Stimulated activated CD8-positive, alpha-beta memory T cell treated with anti-CD3 and anti-CD28 coated beads, Interleukin-4, amount 100 ng/mL, for 24 hours (primary cell): Measurements from ENCODE around the gene TNS1.

Experiments
- DNase-seq: peaks from one replicate; pipeline ENCODE4 v3.0.0-alpha.2; 2020; ENCODE audit warnings: low read depth

Gene TNS1

DNA sequence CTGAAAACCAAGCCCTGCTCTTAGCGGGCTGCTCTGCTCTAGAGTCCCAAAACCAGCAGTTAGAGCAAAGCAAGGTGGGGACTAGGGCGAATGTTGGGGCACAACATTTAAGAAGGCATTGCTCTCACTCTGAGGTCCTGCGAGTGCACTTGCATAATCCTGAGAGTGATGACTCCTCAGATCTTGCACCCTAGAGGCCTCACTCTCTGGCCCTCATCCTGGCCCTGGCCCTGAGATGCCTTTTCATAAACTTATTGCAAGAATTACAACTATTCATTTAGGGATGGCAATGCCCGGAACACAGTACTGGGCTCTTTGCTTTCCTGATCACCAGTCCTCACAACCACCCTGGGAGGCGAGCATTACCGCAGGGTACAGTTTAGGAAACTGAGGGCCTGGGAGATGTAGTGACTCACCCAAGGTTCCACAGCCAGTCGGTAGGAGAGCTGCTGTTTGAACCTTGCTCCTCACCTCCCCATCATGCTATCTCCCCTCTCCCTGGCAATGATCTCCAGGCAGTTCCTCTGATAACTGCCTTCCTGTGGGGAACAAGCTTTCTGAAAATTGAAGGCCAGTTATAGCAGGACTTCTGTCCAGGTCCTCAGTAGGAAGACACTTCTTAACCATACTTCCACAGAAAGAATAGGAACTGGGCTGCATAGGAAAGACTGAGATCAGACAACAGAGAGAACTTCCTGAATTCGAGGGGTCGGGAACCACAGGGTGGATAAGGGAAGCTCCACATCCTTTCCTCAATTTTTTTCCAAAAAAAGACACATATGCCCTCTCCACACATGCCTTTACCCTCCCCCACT, 91.3 kb downstream of the TNS1 start:
- no peak for DNase-seq

DNA sequence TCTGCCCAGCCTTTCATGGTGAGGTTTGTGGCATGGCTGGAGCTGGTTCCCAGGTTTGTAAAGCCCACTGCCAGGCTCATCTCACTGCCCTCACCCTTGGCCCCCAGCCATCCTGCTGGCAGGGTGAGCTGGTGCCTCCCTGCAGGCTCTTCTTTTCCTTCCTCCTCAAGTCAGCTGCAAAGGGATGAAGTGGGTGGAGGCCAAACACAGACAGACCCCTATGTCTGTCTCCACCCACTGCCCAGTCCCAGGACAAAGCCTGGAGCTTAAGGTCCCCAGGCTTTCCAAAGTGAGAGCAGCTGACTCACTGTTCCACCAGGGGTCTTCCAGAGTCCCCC, 92.0 kb downstream of the TNS1 start:
- no peak for DNase-seq

GRCh38 chr2:217909156-217909820, 93.5 kb downstream of the TNS1 start:
- no peak for DNase-seq

- no peak for DNase-seq
Measured at GRCh38 chr2:217908544-217908943, 94.3 kb downstream of the TNS1 start.

GRCh38 chr2:217907266-217907665, 95.5 kb downstream of the TNS1 start:
- DNase-seq, result no peak

DNA sequence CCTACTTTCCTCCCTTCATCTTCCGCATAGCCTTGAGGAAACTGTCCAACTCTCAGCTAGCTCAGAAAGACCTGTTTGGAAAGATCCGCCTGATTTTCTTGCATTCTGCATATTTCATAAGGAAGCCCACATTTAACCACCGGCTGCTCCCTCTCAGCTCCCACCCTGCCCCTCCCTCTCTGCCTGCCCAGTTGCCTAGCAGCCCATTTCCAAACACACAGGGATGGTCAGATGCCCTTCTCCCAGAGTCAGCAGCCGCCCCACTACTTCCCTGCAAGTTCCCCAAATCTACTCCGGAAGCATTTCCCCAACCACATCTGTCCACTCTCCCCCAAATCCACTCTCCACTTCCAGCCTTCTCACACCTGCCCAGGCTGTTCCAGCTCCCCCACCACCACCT, 96.0 kb downstream of the TNS1 start:
- DNase-seq, result no peak

- DNase-seq, result no peak
Measured at GRCh38 chr2:217905896-217906295, 96.9 kb downstream of the TNS1 start.

- no peak for DNase-seq
Measured at GRCh38 chr2:217905395-217905794, 97.4 kb downstream of the TNS1 start.

DNA sequence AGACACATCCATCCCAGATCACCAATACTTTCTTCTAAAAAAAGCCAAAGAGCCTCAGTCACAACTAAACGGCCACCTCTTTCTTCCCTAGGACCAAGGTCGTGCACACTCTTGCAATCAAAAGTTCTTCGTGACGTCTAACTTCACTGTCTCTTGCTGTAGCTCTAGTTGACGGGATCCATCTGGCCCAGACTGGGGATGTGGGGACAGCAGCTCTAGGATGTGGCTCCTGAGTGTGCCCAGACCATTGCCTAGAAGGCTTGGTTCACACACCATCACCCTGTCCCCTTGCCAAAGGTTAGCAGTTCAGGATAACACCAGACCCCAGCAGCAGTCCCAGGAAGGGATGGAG, 98.2 kb downstream of the TNS1 start:
- DNase-seq, result no peak

DNA sequence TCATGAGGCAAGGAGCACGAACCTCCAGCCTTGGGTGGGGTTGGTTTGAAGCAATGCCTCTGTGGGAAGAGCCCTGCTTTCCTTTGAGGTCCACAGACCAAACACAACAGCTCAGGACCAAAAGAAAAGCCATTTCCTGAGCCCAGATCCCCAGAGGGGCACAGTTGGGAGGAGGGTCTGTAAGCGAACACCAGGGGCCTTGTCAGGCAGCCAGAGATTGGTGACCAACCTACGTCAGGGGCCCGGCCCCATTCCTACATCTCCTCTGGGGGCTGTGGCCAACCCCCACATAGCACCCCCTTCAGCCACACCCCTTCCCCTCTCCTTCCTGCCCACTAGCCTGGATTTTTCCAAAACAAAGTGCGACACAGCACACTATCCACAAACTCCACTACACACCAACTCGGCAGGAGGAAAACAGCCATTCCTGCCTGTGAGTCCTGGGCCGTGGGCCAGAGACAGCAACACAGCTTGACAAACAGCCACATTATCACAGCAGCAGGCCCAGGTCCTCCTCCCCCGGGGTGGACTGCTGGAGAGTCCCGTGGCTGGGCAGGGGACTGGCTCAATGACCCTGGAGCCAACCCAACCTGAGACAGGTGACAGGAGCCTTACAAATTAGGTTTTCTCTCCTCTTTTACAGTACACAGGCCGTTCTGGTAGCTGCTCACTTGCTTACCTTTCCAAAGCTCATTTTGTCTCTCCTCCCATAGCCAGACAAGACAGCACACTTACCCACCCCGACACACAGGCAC, 98.8 kb downstream of the TNS1 start:
- no peak for DNase-seq

GRCh38 chr2:217903142-217903858, 99.5 kb downstream of the TNS1 start:
- no peak for DNase-seq

- DNase-seq, result no peak
Measured at GRCh38 chr2:217902379-217903141, 100.2 kb downstream of the TNS1 start.

- no peak for DNase-seq
Measured at GRCh38 chr2:217901835-217902378, 100.9 kb downstream of the TNS1 start.

DNA sequence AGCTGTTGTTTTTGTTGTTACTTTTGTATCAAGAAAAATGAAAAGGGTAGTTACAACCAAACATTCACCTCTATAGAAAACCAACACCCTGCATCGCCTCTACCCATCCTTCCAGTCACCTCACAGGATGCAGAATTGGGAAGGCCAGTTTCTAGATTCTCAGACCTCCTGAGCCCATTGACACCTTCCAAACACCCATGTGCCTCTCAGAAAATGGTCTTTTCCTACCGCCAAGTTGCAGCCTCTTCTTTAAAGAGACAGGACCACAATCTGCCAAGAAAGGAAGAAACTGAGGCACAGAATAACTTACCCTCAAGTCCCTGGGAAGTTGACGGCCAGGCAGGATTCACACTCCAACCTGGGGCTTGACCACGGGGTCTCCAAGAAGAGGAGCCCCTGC, 101.4 kb downstream of the TNS1 start:
- DNase-seq, result no peak

GRCh38 chr2:217900780-217901360, 101.9 kb downstream of the TNS1 start:
- no peak for DNase-seq

GRCh38 chr2:217900010-217900779, 102.6 kb downstream of the TNS1 start:
- DNase-seq, result no peak

GRCh38 chr2:217899231-217900009, 103.4 kb downstream of the TNS1 start:
- no peak for DNase-seq

GRCh38 chr2:217897816-217898806, 104.7 kb downstream of the TNS1 start:
- no peak for DNase-seq
